ENCODE results near the gene KRT83. TPM values are rescaled to one million over a fixed set of nuclear protein-coding genes. Genes with fewer than 3 reads are reported as not detected.

The KRT83 gene
- polyA plus RNA-seq, 1 experiment = 0.07 TPM

GRCh38 chr12:52352951-52353350 is 31.8 kb upstream of the KRT83 start:
- POLR2A ChIA-PET = no interaction called here
- Histone ChIP-seq H3K27me3 (ENCODE audit: control insufficient read depth, insufficient read depth, low read length) (peaks cover 16% of the 10 kb centered on the region), H3K4me3 (ENCODE audit: low read depth, low read length) (no peak overlapping the region), H3K36me3 (ENCODE audit: control insufficient read depth, insufficient read depth, low read length) (no peaks in the 10 kb centered on the region)
- DNase-seq (ENCODE audit: low read depth) = no peak
- TF ChIP-seq, protein P1, sequence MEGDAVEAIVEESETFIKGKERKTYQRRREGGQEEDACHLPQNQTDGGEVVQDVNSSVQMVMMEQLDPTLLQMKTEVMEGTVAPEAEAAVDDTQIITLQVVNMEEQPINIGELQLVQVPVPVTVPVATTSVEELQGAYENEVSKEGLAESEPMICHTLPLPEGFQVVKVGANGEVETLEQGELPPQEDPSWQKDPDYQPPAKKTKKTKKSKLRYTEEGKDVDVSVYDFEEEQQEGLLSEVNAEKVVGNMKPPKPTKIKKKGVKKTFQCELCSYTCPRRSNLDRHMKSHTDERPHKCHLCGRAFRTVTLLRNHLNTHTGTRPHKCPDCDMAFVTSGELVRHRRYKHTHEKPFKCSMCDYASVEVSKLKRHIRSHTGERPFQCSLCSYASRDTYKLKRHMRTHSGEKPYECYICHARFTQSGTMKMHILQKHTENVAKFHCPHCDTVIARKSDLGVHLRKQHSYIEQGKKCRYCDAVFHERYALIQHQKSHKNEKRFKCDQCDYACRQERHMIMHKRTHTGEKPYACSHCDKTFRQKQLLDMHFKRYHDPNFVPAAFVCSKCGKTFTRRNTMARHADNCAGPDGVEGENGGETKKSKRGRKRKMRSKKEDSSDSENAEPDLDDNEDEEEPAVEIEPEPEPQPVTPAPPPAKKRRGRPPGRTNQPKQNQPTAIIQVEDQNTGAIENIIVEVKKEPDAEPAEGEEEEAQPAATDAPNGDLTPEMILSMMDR (IDR thresholded peaks at IDR 0.05; ENCODE audit: insufficient read depth, low read depth, low read length) = no peak
- CTCF ChIA-PET = interaction anchor here (1.2 to 2.4 kb wide), 3 partner anchors 25 to 514 kb away, joined by 3 to 9 read pairs (median 4); no protein-coding TSS in a partner anchor

- Histone ChIP-seq H3K36me3 (ENCODE audit: control insufficient read depth, insufficient read depth, low read length) (no peaks in the 10 kb centered on the region), H3K27me3 (ENCODE audit: control insufficient read depth, insufficient read depth, low read length) (peaks cover 16% of the 10 kb centered on the region), H3K4me3 (ENCODE audit: low read depth, low read length) (no peak overlapping the region)
- DNase-seq (ENCODE audit: low read depth) = no peak
- ChIA-PET CTCF (interaction anchor here (0.7 to 2.4 kb wide), 2 partner anchors 24 to 194 kb away, joined by 3 to 9 read pairs; no protein-coding TSS in a partner anchor), POLR2A (no interaction called here)
- TF ChIP-seq, protein P1 (IDR thresholded peaks at IDR 0.05; ENCODE audit: insufficient read depth, low read depth, low read length) = no peak
Measured at GRCh38 chr12:52351196-52352059, 30.2 kb upstream of the KRT83 start.

GRCh38 chr12:52350786-52351185 is 29.6 kb upstream of the KRT83 start:
- ChIA-PET CTCF (interaction anchor here (1.2 to 2.4 kb wide), 3 partner anchors 23 to 529 kb away, joined by 3 to 9 read pairs (median 5); no protein-coding TSS in a partner anchor), POLR2A (no interaction called here)
- Histone ChIP-seq H3K27me3 (ENCODE audit: control insufficient read depth, insufficient read depth, low read length) (peaks cover 19% of the 10 kb centered on the region), H3K4me3 (ENCODE audit: low read depth, low read length) (no peak overlapping the region), H3K36me3 (ENCODE audit: control insufficient read depth, insufficient read depth, low read length) (no peaks in the 10 kb centered on the region)
- DNase-seq (ENCODE audit: low read depth) = no peak
- TF ChIP-seq, protein P1 (IDR thresholded peaks at IDR 0.05; ENCODE audit: insufficient read depth, low read depth, low read length) = no peak

DNA sequence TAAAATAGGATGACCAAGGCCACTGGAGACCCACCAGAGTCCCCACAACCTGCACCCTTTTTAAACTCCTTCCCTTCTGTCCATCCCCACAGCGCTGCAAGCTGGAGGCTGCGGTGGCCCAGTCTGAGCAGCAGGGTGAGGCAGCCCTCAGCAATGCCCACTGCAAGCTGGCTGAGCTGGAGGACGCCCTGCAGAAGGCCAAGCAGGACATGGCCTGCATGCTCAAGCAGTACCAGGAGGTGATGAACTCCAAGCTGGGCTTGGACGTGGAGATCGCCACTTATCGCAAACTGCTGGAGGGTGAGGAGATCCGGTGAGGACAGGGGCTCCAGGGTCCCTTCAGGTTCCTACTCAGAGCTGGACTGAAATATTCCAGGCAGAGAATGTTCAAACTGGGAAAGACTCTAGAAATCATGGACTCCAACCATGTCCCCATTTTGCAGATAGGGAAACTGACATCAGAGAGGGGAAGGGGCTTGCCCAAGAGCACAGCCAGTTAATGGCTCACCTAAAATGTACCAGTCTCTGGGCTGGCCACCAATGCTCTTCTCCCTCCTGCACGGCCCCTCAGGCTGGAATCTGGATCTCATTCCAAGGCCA is 28.9 kb upstream of the KRT83 start:
- ChIA-PET CTCF (interaction anchor here (1.2 to 2.4 kb wide), 4 partner anchors 22 to 529 kb away, joined by 3 to 9 read pairs (median 5); no protein-coding TSS in a partner anchor), POLR2A (no interaction called here)
- TF ChIP-seq, protein P1 (IDR thresholded peaks at IDR 0.05; ENCODE audit: insufficient read depth, low read depth, low read length) = no peak

GRCh38 chr12:52349196-52349595 is 28.0 kb upstream of the KRT83 start:
- TF ChIP-seq, protein P1 (IDR thresholded peaks at IDR 0.05; ENCODE audit: insufficient read depth, low read depth, low read length) = no peak

More for the DNA sequence above, 28.9 kb upstream of the KRT83 start:
- Histone ChIP-seq H3K27me3 (ENCODE audit: control insufficient read depth, insufficient read depth, low read length) (peaks cover 19% of the 10 kb centered on the region), H3K4me3 (ENCODE audit: low read depth, low read length) (no peak overlapping the region), H3K36me3 (ENCODE audit: control insufficient read depth, insufficient read depth, low read length) (no peaks in the 10 kb centered on the region)
- DNase-seq (ENCODE audit: low read depth) = no peak

More at GRCh38 chr12:52349196-52349595, 28.0 kb upstream of the KRT83 start:
- Histone ChIP-seq H3K4me3 (ENCODE audit: low read depth, low read length) (no peak overlapping the region), H3K27me3 (ENCODE audit: control insufficient read depth, insufficient read depth, low read length) (peaks cover 20% of the 10 kb centered on the region), H3K36me3 (ENCODE audit: control insufficient read depth, insufficient read depth, low read length) (no peaks in the 10 kb centered on the region)
- CTCF ChIA-PET = interaction anchor here (0.7 to 1.3 kb wide), 2 partner anchors 12 to 21 kb away, joined by 3 to 5 read pairs; no protein-coding TSS in a partner anchor
- POLR2A ChIA-PET = no interaction called here
- no peak for DNase-seq (ENCODE audit: low read depth)

All from BJ (cell line).